Endometrial microvascular endothelial cells (primary cell): ENCODE measurements around the gene TNFAIP2. TPM values are rescaled to one million over a fixed set of nuclear protein-coding genes. Genes with fewer than 3 reads are reported as not detected.

ENCODE experiments used
- in situ Hi-C: cut with HindIII; loops from 2 replicates; pipeline ENCODE4 v1.10.0; 2017; ENCODE audit warnings: low sequenced_read_pairs, low pct_unique_long_range_greater_than_20kb; ENCODE audit errors: inconsistent ontology term
- total RNA-seq: library from RNA; depleted of rRNA; stranded (reverse); fragments of >200 nt; gene quantifications from one replicate; pipeline ENCODE4 v1.2.3, GENCODE V29; 2015; ENCODE audit errors: inconsistent ontology term

TNFAIP2 gene
- total RNA-seq, 1 donor from 2014 or later: 46.3 TPM

DNA sequence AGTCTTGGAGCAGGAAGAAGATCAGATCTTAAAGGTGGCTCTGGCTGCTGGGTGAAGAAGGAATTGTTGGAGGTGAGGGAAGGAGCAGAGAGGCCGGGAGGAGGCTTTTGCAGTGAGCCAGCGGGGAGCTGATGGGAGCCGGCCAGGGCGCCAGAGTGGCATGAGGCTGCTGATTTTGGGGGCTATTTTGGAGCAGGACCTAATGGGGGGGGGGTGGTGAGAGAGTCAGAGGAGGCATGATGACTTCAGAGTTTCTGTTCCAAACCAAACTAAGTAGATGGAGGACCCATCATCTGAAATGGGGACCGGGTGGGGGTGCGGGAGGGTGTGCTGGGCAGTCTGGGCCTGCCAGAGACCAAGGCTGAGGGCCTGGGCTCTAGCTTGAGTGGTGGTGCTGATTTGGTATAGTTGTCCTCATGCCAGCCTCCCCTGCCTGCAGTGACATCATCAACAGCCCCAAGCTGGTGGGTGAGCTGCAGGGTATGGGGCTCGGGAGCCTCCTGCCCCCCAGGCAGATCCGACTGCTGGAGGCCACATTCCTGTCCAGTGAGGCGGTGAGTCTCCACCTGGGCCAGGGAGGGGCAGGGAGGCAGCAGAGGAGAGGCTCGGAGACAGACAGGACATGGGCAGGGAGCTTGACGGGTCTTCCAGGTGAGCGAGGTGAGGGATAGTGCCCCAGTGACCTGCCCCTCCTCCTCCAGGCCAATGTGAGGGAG is 6.2 kb downstream of the TNFAIP2 start:
- in situ Hi-C loops: no loop called here

DNA sequence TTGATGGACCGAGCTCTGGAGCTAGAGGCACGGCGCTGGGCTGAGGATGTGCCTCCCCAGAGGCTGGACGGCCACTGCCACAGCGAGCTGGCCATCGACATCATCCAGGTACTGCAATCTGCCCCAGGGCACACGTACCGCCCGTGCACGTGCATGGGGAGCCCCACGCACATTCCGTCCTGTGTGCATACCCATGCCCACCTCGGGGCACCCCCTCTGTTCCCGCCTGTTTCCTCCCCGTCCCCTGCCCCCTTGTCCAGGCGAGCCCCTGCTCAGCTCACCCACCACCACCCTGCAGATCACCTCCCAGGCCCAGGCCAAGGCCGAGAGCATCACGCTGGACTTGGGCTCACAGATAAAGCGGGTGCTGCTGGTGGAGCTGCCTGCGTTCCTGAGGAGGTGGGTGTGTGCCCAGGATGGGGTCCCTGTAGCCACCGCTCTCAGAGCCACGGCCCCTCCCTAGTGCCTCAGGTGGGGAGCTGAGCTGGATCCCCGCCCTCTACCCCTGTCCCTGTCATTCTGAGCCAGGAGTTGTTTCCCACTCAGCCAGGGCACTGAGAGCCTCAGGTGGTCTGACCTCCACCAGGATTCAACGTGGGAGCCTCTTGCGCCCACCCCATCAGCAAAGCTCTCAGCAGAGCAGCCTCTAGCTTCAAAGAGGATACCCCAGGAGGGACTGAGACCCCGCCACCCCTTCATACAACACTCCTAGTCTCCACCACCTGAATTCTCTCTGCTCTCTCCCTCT is 6.9 kb downstream of the TNFAIP2 start:
- in situ Hi-C loops: no loop called here

DNA sequence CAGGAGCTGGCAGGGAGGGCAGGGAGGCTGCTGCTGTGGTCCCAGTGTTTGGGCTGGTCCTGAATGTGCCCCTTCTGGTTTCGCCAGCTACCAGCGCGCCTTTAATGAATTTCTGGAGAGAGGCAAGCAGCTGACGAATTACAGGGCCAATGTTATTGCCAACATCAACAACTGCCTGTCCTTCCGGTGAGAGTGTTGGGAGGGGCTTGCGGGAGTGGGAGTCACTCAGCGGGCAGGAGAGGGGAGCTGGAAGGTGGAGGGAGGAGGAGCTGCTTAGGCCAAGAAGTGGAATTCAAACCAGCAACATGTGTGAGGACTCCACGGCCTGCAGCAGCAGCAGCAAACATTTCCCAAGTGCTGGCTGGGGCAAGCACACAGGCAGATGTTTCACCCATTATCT is 7.7 kb downstream of the TNFAIP2 start:
- in situ Hi-C loops: no loop called here

DNA sequence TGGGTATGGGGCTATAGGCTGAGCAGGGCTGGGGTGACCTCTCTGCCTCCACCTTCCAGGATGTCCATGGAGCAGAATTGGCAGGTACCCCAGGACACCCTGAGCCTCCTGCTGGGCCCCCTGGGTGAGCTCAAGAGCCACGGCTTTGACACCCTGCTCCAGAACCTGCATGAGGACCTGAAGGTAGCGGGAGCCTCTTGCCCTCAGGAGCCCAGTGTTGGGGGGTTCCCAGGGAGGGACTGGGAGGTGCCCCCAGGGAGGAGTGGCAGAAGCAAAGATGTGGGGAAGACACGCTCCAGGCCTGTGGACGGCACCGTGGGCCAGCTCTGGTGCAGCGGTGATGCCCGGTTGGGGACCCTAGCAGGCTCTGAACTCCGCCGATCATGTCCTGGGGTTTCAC is 8.3 kb downstream of the TNFAIP2 start:
- in situ Hi-C loops: no loop called here

DNA sequence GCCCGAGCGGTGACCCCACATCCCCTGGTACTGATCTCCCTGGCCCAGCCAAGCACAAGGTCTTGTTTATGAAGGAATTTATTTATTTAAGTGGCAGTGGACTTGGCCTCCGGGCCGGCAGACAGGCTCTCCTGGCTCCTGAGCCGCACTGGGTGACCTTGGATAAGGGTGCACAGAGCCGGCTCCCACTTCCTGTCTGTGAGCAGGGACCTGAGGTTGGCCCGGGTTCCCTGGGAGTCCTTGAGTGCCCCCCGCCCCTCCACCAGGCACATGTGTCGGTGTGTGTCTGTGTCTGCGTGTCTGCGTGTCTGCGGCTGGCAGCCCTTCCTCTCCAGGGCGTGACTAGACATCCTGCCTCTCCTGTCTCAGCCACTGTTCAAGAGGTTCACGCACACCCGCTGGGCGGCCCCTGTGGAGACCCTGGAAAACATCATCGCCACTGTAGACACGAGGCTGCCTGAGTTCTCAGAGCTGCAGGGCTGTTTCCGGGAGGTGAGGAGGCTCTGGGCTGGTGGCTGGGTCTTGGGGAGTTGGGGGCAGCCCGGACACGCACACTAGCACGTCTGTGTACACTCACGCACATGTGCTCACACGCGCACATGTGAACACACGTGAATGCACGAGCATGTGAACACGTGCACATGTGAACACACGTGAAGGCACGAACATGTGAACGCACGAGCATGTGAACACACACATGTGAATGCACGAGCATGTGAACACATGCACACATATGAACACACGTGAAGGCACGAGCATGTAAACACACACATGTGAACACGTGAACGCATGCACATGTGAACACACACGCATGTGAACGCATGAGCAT is 9.3 kb downstream of the TNFAIP2 start:
- in situ Hi-C loops: no loop called here

DNA sequence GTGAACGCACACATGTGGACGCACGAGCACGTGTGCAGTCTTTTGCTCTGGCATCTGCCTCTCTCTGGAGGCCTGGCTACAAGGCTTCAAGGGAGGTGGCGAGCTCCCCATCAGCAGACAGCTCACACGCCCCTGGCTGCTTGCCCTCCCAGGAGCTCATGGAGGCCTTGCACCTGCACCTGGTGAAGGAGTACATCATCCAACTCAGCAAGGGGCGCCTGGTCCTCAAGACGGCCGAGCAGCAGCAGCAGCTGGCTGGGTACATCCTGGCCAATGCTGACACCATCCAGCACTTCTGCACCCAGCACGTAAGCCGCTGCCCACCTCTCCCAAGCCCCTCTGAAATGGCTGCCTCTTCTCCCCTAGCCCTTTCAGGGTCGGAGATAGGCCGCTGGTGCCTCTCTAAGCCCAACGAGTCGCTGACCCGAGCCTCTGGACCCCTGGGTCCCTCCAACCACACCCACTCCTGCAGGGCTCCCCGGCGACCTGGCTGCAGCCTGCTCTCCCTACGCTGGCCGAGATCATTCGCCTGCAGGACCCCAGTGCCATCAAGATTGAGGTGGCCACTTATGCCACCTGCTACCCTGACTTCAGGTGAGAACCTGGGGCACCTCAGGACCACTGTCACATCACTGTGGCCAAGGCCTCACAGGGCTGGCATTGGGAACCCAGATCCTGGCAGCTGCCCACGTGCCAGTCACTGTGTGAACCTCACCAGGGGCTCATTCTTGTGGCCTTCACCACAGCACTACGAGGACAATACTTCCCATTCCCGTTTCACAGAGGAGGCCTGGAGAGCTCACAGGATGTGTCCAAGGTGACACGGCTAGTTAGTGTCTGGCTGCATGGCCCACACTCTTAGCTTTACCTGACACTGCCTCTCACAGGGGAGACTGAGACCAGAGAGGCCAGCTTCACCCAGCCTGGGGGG is 10.2 kb downstream of the TNFAIP2 start:
- in situ Hi-C loops: no loop called here

DNA sequence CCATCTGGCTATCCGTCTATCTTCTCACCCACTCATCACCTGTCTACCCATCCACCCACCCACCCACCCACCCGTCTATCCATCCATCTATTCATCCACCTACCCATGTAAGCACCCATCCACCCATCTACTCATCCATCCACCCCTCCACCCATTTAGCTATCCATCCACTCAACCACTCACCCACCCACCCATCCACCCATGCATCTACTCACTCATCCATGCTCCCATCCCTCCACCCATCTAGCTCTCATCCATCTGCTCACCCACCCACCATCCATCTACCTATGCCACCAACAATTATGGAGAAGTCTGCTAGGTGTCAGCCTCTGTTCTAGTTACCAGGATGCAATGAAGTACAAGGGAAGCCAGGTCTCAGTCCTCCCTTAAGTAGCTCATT is 11.1 kb downstream of the TNFAIP2 start:
- in situ Hi-C loops: no loop called here

DNA sequence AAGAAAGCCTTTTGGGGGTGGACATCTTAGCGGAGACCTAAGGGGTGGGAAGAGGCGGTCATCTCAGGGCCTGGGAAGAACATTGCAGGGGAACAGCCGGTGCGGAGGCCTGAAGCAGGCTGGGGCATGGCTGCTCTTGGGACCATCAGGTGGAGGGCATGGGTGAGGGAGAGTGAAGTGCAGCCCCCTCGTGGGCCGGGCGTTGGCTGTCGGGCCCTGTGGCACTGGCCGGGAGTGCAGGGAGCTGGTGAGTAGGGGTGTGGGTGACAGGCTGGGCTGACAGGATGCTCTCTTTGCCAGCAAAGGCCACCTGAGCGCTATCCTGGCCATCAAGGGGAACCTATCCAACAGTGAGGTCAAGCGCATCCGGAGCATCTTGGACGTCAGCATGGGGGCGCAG is 11.7 kb downstream of the TNFAIP2 start:
- in situ Hi-C loops: no loop called here

DNA sequence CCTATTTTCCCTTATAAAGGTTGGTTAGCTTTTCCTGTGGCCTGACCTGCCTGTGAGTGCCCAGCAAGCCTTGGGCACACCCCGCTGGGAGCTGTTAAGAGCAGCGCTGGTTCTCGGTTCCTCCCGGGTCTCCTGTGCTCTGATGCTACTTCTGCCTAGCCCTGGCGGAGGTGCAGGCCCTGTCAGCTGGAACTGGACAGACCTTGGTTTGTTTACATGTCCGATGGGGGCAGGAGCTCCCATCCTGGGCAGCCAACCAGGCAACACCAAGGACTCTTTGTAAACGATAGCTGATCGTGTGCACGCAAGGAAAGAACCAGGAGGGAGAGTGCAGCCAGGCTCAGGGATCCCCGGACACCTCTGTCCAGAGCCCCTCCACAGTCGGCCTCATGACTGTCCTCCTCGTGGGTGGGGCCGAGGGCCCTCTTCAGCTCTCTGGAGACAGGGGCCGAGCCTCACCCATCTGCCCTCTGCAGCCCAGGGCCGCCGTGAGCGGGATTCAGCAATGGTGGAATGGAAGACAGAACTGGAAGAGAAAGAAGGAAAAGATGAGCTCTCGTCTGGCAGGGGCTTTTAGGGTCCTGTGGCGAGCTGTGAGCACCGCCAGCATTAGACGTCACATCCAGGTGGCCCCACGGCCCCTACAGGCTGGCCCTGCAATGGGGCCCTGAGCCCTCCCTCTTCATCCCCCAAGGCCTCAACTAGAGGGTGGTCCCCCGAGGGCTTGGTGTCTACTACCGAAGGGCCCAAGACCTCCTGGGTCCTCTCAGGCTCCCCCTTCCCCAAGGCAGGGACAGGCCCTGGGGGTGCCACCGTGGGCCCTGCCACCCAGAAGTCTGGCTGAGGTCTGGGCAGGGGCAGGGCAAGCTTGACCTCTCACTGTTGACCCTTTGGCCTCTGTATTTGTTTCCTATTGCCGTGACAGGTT is 12.3 kb downstream of the TNFAIP2 start:
- in situ Hi-C loops: no loop called here

DNA sequence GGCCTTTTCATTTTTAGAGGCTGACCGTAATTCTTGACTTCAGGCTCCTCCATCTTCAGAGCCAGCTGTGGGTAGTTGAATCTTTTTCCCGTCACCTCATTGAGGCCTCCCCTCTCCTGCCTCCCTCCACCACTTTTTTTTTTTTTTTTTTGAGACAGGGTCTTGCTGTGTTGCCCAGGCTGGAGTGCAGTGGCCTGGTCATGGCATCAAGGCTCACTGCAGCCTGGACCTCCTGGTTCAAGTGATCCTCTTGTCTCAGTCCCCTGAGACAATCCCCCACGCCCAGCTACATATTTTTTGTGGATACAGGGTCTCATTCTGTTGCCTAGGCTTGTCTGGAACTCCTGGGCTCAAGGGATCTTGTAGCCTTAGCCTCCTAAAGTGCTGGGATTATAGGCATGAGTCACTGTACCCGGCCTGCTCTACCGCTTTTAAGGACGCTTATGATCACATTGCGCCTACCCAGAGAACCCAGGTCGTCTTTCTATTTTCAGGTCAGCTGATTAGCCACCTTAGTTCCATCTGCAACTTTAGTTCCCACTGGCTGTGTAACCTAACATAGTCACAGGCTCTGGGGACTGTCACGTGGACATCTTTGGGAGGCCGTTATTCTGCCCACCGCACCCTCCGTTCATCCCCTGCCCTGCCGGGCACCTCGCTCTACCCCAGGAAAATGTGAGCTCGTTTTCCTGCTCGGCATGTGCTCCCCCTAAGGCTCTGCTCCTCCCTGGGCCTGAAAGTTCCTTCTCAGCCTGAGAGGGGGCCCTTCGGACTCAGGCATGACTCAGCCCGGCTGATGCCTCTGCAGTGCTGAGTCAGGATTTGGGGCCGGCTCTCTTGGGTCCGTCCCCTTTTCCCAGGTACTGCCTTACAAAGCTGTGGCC is 13.4 kb downstream of the TNFAIP2 start:
- in situ Hi-C loops: no loop called here

DNA sequence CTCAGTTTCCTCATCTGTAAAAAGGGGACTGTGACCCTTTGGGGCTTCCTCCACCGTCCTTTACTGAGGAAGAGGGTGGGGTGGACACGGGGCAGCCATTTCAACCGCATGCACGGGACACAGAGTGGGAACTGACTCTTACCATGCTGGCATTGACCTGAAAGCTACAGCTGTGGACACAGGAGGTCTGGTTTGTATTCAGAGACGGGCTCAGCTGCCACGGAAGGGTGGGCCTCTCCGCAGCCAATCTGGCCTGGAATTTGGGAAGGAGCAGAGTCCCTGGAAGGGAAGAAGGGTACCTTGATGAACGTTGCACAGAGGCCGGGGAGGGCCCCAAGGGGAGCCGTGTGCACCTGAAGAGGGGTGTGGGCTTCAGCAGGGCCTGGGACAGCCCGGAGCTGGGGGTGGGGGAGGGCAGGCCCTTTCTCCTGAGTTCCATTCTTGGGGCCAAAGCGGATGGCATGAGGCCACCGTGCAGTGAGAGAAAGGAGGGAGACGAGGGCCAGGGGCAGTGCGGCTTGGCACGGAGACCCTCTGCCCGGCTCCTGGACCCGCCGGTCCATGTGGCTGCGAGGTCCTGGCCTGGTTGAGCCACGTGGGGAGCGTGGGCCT is 14.5 kb downstream of the TNFAIP2 start:
- in situ Hi-C loops: no loop called here

DNA sequence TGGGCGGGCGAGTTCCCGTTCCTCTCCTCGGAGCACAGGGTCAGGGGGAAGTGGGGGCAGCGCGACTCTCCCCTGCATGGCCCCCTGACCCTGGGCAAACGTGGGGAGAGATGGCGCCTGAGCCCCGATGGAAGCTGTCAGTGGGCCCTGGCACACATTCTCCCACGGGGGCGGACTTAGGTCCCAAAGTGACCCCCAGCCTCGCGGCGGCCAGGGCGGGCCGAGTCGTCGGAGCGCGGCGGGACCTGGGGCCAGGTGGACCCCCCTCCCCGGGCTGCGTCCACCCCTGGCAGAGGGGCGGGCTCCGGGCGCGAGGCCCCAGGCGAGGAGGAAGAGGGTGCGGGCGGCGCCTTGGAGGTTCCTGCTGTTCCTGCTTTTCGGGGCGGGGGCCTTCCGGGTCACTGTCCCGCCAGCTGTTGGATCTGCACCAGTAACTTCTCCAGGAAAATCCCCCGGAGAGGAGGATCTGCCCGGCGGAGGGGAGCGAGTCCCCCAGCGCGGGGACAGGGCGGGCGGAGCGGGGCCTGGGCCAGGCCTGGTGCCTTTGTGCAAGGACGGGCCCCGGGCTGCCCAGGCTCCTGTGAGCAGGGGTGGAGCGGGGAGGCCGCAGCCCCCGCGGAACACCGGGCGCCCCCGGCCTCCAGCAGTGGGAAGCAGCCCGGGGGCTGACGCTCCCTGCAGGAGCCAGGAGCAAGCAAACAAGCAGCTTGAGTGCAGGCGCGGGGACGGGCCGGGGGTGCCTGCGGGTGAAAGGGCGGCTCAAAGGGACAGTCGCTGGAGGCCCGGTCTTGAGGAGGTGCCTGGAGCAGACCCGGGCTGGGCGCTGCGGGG is 15.3 kb downstream of the TNFAIP2 start:
- in situ Hi-C loops: no loop called here

DNA sequence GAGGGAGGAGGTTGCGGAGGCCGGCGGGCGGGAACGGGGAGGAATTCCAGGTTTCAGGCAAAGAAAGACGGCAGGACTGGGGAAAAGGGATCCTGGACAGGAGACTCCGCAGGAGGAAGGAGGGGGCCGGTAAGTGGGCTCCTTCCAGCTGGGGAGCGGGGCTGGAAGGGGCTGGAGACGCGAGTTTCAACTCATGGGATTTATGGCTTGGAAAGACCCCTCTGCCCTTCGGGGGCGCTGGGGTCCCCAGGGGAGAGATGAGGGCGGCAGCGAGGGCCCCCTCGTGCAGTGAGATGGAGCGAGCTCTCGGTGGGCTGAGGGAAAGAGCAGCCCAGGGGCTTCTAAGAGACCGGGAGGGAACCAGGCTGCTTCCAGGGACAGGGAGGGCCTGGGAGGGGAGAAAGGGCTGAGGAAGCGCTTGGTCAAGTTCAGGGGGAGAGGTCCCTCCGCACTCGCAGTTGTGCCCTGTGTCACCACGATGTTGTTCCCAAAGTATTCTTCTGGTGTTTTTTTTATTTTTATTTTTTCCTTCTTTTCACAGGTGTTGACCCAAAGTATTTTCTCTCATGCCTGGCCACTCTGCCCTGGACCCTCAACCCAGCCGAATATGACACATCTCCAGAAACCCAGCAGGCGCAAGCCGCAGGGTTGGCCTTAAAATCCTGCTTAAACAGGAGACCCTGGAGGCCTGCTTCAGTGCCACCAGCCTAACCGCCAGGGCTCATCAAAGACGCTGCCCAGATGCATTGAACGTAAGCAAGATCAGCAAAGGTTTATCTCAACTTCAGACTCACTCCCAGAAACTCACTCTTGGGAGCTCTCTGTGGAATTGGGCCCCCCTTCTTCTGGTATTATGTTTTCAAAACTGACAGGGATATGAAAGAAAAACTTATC is 16.1 kb downstream of the TNFAIP2 start:
- in situ Hi-C loops: no loop called here

DNA sequence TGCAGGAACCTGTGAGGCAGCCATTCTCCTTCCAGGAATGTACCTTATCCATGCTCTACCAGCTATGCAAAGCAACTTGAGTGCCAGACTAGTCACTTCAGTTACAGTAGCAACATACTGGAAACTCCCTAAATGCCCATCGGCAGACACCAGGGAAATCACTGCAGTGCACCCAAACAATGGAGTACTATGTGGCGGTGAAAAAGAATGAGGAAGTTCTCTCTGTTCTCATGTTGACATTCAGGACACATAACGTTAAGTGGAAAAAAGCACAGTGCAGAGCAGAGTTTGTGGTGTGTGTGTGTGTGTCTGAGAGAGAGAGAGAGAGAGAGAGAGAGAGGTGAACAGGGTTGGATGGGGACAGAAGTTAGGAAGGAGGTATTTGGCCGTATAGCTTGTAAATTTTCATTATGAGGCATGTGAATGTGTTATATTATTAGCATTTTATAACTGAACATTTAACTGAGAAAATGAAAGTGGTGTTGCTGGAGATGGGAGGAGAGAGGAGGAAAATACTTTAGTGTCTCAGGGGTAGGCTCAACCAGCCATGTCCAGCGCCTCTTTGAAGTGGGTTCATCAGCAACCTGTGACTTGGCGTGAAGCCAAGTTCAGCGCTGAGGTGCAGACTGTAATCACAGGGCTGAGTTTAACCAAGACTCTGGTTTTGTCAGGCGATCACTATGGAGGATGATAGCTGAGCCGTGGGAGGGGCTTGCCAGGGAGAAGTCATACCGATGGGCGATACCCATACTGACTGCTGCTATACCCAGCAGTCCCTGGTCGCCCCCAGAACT is 17.3 kb downstream of the TNFAIP2 start:
- in situ Hi-C loops: no loop called here
